ENCODE measurements around the gene LRIT1. TPM values are rescaled to one million over a fixed set of nuclear protein-coding genes. Genes with fewer than 3 reads are reported as not detected.

Gene LRIT1
- total and polyA plus RNA-seq, 2 of the 8 experiments (the other 6 are each of a cell fraction or from before 2014, with no cell fraction given): 0.03 TPM; not detected in 1

GRCh38 chr10:84288151-84288550, 46.8 kb upstream of the LRIT1 start:
- Histone ChIP-seq H3K27me3 (replicated peaks in 1 of 4; ENCODE audit: control insufficient read depth in 3 of 4, extremely low read depth in 1 of 4, insufficient read depth in 3 of 4, low read length in 3 of 4) (no peaks in the 10 kb centered on the region), H2BK120ac (replicated peaks; ENCODE audit: low read depth, low read length) (no peak overlapping the region), H3K36me3 (ENCODE audit: control insufficient read depth in 2 of 4, insufficient read depth in 4 of 4, low read length in 3 of 4) (no peaks in the 10 kb centered on the region; a peak in 1 of 8 replicates), H4K8ac (ENCODE audit: extremely low read depth, insufficient read depth, low read length) (no peak overlapping the region), H3K79me1 (ENCODE audit: low read depth, low read length) (no peaks in the 10 kb centered on the region), H3K9me3 (ENCODE audit: insufficient read depth in 2 of 2, low read depth in 1 of 2, low read length in 1 of 2) (no peaks in the 10 kb centered on the region), H4K91ac (replicated peaks; ENCODE audit: insufficient read length, low read length) (no peak overlapping the region), H3K14ac (ENCODE audit: insufficient read length) (no peak overlapping the region), H3K56ac (replicated peaks; ENCODE audit: insufficient read length, low read depth, low read length) (no peak overlapping the region), H3K4me1 (replicated peaks in 1 of 4; ENCODE audit: control insufficient read depth in 3 of 4, insufficient read depth in 4 of 4, low read length in 3 of 4) (no peaks in the 10 kb centered on the region), H3K4ac (replicated peaks; ENCODE audit: insufficient read length, low read depth, low read length) (no peak overlapping the region), H3K4me3 (ENCODE audit: extremely low read depth in 1 of 4, insufficient read depth in 2 of 4, low read depth in 3 of 4, low read length in 4 of 4) (no peak overlapping the region), H3K27ac (ENCODE audit: low read depth, low read length) (no peak overlapping the region), H4K5ac (ENCODE audit: insufficient read length, low read depth, low read length) (no peak overlapping the region), H3K79me2 (ENCODE audit: control insufficient read depth in 1 of 2, insufficient read depth in 2 of 2, low read length in 2 of 2) (no peaks in the 10 kb centered on the region), H2BK20ac (ENCODE audit: low read length) (no peak overlapping the region), H3K23ac (ENCODE audit: insufficient read length) (no peak overlapping the region), H2BK12ac (ENCODE audit: low read depth, low read length) (no peak overlapping the region), H3K18ac (ENCODE audit: extremely low read depth, low read length) (no peak overlapping the region), H2AK5ac (ENCODE audit: low read depth, low read length) (no peak overlapping the region), H4K20me1 (replicated peaks in 1 of 2; ENCODE audit: control insufficient read depth in 1 of 2, insufficient read depth in 2 of 2, low read length in 2 of 2) (no peaks in the 10 kb centered on the region), H2BK5ac (ENCODE audit: low read depth, low read length) (no peak overlapping the region), H2AFZ (ENCODE audit: low read length) (no peak overlapping the region), H3K4me2 (ENCODE audit: insufficient read depth in 1 of 2, low read depth in 2 of 2, low read length in 2 of 2) (no peak overlapping the region), H3K9ac (replicated peaks in 1 of 4; ENCODE audit: extremely low read depth in 1 of 4, low read depth in 3 of 4, low read length in 3 of 4) (no peak overlapping the region), H3K23me2 (ENCODE audit: low read depth, low read length) (no peaks in the 10 kb centered on the region), H2BK15ac (ENCODE audit: low read length) (no peak overlapping the region)
- FAIRE-seq: no peak
- no peak for DNase-seq (ENCODE audit: low read depth in 1 of 2, low spot score in 2 of 2)
- WGBS, 2 experiments (ENCODE audit: extremely low coverage in 1 of 2, insufficient coverage in 1 of 2, insufficient read length in 1 of 2, insufficient replicate concordance in 2 of 2, low coverage in 1 of 2, low lambda C conversion rate in 2 of 2, missing lambda C conversion rate in 1 of 2): 78% methylated on average over 1 of the region's 1 CpG; no CpG with 5 or more reads in 1 of the 2 experiments
- CTCF ChIA-PET (ENCODE audit: partially characterized antibody): interaction anchor here (0.5 to 6.9 kb wide), 8 partner anchors 11 to 252 kb away, joined by 3 to 33 read pairs (median 3); no protein-coding TSS in a partner anchor
- TF ChIP-seq RFX5 (IDR thresholded peaks at IDR 0.05; ENCODE audit: borderline replicate concordance, low read depth, low read length): no peak
- TF ChIP-seq ATF2 (IDR thresholded peaks at IDR 0.05; ENCODE audit: low read length): no peak
- no peak for TF ChIP-seq SIRT6 (IDR thresholded peaks at IDR 0.05; ENCODE audit: low read length)
- no peak for TF ChIP-seq EP300 (IDR thresholded peaks at IDR 0.05; ENCODE audit: borderline replicate concordance in 1 of 2, low read depth in 2 of 2, low read length in 2 of 2)
- TF ChIP-seq RBBP5 (IDR thresholded peaks at IDR 0.05; ENCODE audit: borderline replicate concordance, low read depth, low read length): no peak
- no peak for TF ChIP-seq POU5F1 (IDR thresholded peaks at IDR 0.05; ENCODE audit: low read depth, low read length)
- TF ChIP-seq USF2 (IDR thresholded peaks at IDR 0.05; ENCODE audit: low read length): no peak
- POLR2A ChIA-PET (ENCODE audit: partially characterized antibody): interaction anchor here (1.1 to 1.4 kb wide), 2 partner anchors 8 to 41 kb away, joined by 3 read pairs; no protein-coding TSS in a partner anchor
